HG02763 (cell line): Measurements from ENCODE around the gene DDR2.

Experiments used
- ATAC-seq: cut with Tn5 transposase; IDR thresholded peaks from one replicate; pipeline ENCODE4 v1.9.1; 2021; ENCODE audit warnings: mild to moderate bottlenecking, moderate library complexity; ENCODE audit not compliant: unreplicated experiment

Gene DDR2

GRCh38 chr1:162629077-162629627, 3.1 kb upstream of the DDR2 start:
- no peak for ATAC-seq

GRCh38 chr1:162629651-162630050, 2.6 kb upstream of the DDR2 start:
- no peak for ATAC-seq

GRCh38 chr1:162631546-162632191, 595 bp upstream of the DDR2 start:
- no peak for ATAC-seq

- no peak for ATAC-seq
Observed at GRCh38 chr1:162632698-162633080, 425 bp downstream of the DDR2 start.

- ATAC-seq, result no peak
Observed at GRCh38 chr1:162633081-162633762, 958 bp downstream of the DDR2 start.

GRCh38 chr1:162635418-162635817, 3.2 kb downstream of the DDR2 start:
- no peak for ATAC-seq

- ATAC-seq, result no peak
Observed at GRCh38 chr1:162639718-162640117, 7.5 kb downstream of the DDR2 start.

- ATAC-seq, result no peak
Observed at GRCh38 chr1:162641114-162641513, 8.8 kb downstream of the DDR2 start.

- no peak for ATAC-seq
Observed at GRCh38 chr1:162644986-162645314, 12.7 kb downstream of the DDR2 start.

- ATAC-seq, result no peak
Observed at GRCh38 chr1:162645666-162646065, 13.4 kb downstream of the DDR2 start.

- no peak for ATAC-seq
Observed at GRCh38 chr1:162649583-162649982, 17.3 kb downstream of the DDR2 start.

- ATAC-seq, result no peak
Observed at GRCh38 chr1:162654915-162655620, 22.8 kb downstream of the DDR2 start.

- no peak for ATAC-seq
Observed at GRCh38 chr1:162656266-162656665, 24.0 kb downstream of the DDR2 start.

- ATAC-seq, result no peak
Observed at GRCh38 chr1:162660574-162660973, 28.3 kb downstream of the DDR2 start.

- ATAC-seq, result no peak
Observed at GRCh38 chr1:162661336-162661735, 29.1 kb downstream of the DDR2 start.

GRCh38 chr1:162662013-162662412, 29.7 kb downstream of the DDR2 start:
- ATAC-seq, result no peak

GRCh38 chr1:162663086-162663485, 30.8 kb downstream of the DDR2 start:
- no peak for ATAC-seq

GRCh38 chr1:162663589-162664106, 31.4 kb downstream of the DDR2 start:
- no peak for ATAC-seq

GRCh38 chr1:162666006-162666645, 33.9 kb downstream of the DDR2 start:
- ATAC-seq, result no peak

- ATAC-seq, result no peak
Observed at GRCh38 chr1:162667381-162668080, 35.3 kb downstream of the DDR2 start.
